HS-27A (cell line): ENCODE measurements around the gene RFTN2.

Experiments used
- DNase-seq: peaks from one replicate; pipeline ENCODE4 v3.0.0-alpha.2; 2012; ENCODE audit warnings: low read depth, missing footprints

The RFTN2 gene

DNA sequence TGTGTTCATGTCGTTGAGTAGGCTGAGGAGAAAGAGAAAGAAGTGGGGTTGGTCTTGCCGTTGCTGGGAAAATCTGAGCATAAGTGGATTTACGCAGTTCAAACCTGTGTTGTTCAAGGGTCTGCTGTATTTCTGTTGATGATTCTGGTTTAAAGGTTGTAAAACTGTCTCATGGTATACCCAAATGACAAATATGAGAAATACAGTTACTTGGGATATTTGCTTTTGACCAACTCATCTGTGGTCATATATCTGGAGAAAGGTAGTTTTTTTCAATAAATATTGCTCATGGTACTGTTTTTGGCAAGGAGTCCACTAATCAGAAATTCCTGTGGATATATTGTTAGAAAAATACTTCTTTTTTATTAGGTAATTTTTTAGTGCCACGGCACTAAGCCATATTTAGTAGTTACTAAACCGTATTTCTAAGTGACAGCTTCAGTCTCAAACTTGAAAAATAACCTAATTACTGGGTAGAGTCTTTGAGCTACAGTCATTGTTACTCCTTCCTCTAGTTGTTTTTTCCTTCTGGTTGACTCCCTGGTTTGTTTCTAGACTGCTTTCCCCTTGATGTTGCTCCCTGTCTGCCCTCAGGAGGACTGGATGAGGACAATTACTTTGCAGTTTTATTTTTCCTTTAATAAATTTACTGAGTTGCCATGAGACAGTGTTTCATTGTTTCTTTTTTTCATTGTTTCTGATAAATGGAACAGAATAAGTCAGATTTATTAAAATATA lies 128.1 kb downstream of the RFTN2 start:
- DNase-seq = no peak

DNA sequence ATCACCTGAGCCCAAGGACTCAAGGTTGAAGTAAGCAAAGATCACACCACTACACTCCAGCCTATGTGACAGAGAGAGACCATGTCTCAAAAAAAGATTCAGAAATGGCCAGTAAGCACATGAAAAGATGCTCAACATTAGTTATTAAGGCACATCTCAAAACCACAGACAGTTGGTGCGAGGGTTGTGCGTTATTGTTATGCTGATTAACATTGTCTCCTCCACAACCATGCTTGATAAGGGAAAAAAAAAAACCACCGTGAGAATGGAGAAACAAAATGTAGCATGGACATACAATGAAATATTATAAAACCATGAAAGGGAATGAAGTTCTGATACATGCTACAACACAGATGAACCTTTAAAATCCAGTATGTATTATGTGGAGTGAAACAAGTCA lies 132.2 kb downstream of the RFTN2 start:
- DNase-seq = no peak

DNA sequence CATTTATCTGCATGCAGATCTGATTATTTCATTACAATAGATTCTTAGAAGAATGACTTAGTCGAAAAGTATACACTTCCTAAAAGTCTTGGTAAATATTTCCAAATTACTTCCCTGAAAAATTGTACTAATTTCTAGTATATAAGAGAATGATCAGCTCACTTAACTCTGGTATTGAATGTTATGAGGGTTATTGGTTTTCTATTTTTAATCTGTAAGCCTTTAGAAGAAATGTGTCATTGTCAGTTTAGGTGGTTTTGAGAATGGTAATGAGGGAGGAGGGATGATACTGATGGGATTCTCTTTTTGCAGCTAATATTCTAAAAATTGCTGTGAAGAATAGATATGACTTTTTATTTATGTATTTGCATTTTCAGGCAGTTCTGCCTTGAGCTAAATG lies 135.7 kb downstream of the RFTN2 start:
- no peak for DNase-seq

DNA sequence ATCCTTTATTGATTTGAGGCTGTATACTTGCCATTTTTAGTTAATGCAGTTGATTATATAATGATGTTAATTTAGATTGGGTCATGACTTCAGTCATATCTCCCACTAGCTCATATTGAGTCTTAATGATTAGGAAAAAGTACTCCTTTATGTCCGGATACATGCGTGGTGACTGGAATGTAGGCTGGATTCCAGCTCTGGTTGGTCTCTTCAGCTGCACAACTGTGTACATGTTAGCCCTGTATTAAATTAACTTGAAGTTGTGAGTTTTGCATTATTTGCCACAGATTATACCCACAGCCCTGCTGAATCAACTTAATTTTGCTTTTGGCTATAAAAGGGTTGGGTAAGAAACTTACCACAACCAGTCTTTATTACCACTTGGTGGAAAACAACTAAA lies 137.0 kb downstream of the RFTN2 start:
- DNase-seq = no peak
